GM21528 (cell line): ENCODE measurements around the gene DLGAP1.

ENCODE experiments used
- ATAC-seq: cut with Tn5 transposase; IDR thresholded peaks from one replicate; pipeline ENCODE4 v1.9.1; 2021; ENCODE audit warnings: mild to moderate bottlenecking, moderate library complexity; ENCODE audit not compliant: unreplicated experiment, low FRiP score

Gene DLGAP1

GRCh38 chr18:3914109-3914508 lies 541.0 kb downstream of the DLGAP1 start:
- no peak for ATAC-seq

- no peak for ATAC-seq
These were observed 542.4 kb downstream of the DLGAP1 start for GRCh38 chr18:3912705-3913104.

- no peak for ATAC-seq
These were observed 543.7 kb downstream of the DLGAP1 start for GRCh38 chr18:3911413-3911812.

- no peak for ATAC-seq
These were observed 544.6 kb downstream of the DLGAP1 start for GRCh38 chr18:3910512-3910911.

- ATAC-seq, result no peak
These were observed 547.2 kb downstream of the DLGAP1 start for GRCh38 chr18:3907955-3908354.

- ATAC-seq, result no peak
These were observed 548.9 kb downstream of the DLGAP1 start for GRCh38 chr18:3906116-3906750.

GRCh38 chr18:3903337-3903736 lies 551.8 kb downstream of the DLGAP1 start:
- ATAC-seq, result no peak

- ATAC-seq, result no peak
These were observed 552.4 kb downstream of the DLGAP1 start for GRCh38 chr18:3902676-3903075.

- ATAC-seq, result no peak
These were observed 553.3 kb downstream of the DLGAP1 start for GRCh38 chr18:3901811-3902210.

GRCh38 chr18:3901042-3901441 lies 554.1 kb downstream of the DLGAP1 start:
- no peak for ATAC-seq

- no peak for ATAC-seq
These were observed 554.8 kb downstream of the DLGAP1 start for GRCh38 chr18:3900327-3900726.

- ATAC-seq, result no peak
These were observed 556.1 kb downstream of the DLGAP1 start for GRCh38 chr18:3898861-3899613.

- no peak for ATAC-seq
These were observed 563.0 kb downstream of the DLGAP1 start for GRCh38 chr18:3892152-3892551.

- no peak for ATAC-seq
These were observed 563.9 kb downstream of the DLGAP1 start for GRCh38 chr18:3891245-3891644.

GRCh38 chr18:3889803-3890202 lies 565.3 kb downstream of the DLGAP1 start:
- no peak for ATAC-seq

- no peak for ATAC-seq
These were observed 566.0 kb downstream of the DLGAP1 start for GRCh38 chr18:3889121-3889520.

- no peak for ATAC-seq
These were observed 568.4 kb downstream of the DLGAP1 start for GRCh38 chr18:3886575-3887322.

GRCh38 chr18:3885209-3885792 lies 569.8 kb downstream of the DLGAP1 start:
- ATAC-seq, result no peak

- no peak for ATAC-seq
These were observed 575.3 kb downstream of the DLGAP1 start for GRCh38 chr18:3879836-3880120.

GRCh38 chr18:3879114-3879835 lies 575.8 kb downstream of the DLGAP1 start:
- ATAC-seq, result no peak

- ATAC-seq, result no peak
These were observed 576.7 kb downstream of the DLGAP1 start for GRCh38 chr18:3878401-3878800.
